KOPT-K1 (cell line): ENCODE results near the gene REEP3.
"Not testable (repeated sequence)": the region's sequence is repeated elsewhere in the genome, so short reads cannot be mapped to it uniquely, and the experiment has no call there.

ENCODE experiments used
- H3K27ac ChIP-seq: fragments of 200-600 bp; sonication (generic); 2 replicates; pipeline ENCODE4 v1.5.1; 2016; ENCODE audit warnings: antibody characterized with exemption, mild to moderate bottlenecking, low read depth, low read length; ENCODE audit not compliant: poor library complexity, severe bottlenecking
- H3K36me3 ChIP-seq: fragments of 200-600 bp; sonication (generic); 2 replicates; pipeline ENCODE4 v1.5.1; 2017; ENCODE audit warnings: antibody characterized with exemption, mild to moderate bottlenecking, low read length, moderate library complexity; ENCODE audit not compliant: insufficient read depth
- H3K9me3 ChIP-seq: fragments of 200-600 bp; sonication (generic); 2 replicates; pipeline ENCODE4 v1.5.1; 2017; ENCODE audit warnings: antibody characterized with exemption, low read length, mild to moderate bottlenecking; ENCODE audit not compliant: insufficient read depth, poor library complexity, severe bottlenecking

The REEP3 gene, protein sequence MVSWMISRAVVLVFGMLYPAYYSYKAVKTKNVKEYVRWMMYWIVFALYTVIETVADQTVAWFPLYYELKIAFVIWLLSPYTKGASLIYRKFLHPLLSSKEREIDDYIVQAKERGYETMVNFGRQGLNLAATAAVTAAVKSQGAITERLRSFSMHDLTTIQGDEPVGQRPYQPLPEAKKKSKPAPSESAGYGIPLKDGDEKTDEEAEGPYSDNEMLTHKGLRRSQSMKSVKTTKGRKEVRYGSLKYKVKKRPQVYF

DNA sequence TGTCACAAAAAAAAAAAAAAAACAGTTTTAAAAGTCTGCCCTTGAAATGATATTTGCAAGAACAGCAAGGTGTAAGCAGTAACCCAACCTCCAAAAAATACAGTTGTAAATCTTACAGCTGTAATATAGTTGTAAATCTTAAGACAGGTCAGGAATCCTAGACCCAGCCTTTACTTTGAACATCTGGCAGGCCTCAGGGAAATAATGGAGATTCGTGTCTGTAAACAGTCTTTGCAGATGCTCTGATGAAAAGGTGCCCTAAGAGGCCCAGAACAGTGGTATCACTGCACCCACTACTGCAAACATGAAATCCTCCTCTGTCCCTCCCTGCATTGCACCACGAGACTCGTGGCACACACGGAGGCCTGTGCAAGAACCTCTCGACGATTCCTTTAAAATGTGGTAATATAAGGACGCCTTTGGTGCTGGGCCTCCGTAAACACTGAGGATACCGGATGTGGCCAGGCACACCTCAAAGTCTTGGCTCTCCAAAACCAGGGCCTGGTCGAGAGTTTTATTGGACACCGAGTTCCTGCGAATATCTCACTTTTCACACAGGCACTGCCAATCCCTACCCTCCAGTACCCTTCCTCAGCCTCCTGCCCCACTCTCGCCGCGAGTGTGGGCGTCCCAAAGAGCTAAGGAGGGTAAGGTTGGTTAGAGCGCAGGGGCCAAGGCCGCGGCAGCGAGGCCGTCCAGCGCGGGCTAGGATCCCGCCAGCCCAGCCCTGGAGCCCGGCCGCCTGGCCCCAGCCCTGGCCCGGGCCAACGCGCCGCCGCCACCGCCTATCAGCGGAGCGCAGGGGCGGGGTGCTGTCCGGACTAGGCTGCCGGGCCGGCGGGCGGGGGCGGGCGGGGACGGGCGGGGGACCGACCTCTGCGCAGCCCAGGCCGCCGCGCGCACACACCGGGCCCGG, at the start of gene REEP3:
TSS of gene REEP3 (plus strand) at position 902 of the 916 bp plus-strand sequence. CDS start 145 bp downstream, outside the sequence.
- H3K9me3 ChIP-seq, result no peaks in the 10 kb centered on the region
- H3K27ac ChIP-seq, result peak within 1 kb of the TSS; percentile 93
- no peaks in the 10 kb centered on the region for H3K36me3 ChIP-seq

DNA sequence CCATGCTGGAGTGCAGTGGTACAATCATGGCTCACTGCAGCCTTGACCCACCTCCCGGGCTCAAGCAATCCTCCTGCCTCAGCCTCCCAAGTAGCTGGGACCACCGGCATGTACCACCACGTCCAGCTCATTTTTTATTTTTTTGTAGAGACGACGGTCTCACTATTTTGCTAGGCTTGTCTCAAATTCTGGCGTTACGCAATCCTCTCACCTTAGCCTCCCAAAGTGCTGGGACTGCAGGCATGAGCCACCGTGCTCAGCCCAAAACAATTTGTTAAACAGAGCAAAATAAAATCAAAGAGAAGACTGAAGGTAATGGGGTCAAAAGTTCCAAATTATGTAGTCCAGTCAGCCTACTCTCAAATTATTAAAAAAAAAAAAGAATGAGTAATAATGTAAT, 46.7 kb upstream of the REEP3 start:
- no peaks in the 10 kb centered on the region for H3K9me3 ChIP-seq
- H3K36me3 ChIP-seq, result no peaks in the 10 kb centered on the region; the same call in 1 of the 2 replicates
- H3K27ac ChIP-seq, result no peak overlapping the region

DNA sequence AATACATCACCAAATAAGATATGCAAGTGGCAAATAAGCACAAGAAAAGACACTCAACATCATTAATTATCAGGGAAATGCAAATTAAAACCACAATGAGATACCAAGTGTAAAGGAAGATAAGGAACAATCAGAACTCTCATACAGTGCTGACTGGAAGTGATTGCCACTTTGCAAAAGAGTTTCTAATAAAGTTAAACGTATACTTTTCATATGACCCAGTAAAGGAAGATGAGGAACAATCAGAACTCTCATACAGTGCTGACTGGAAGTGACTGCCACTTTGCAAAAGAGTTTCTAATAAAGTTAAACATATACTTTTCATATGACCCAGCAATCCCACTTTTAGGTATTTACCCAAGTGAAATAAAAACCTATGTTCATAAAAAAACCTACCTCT, 43.3 kb upstream of the REEP3 start:
- Histone ChIP-seq H3K27ac (no peak overlapping the region), H3K9me3 (no peaks in the 10 kb centered on the region), H3K36me3 (no peaks in the 10 kb centered on the region; the same call in 1 of the 2 replicates)

DNA sequence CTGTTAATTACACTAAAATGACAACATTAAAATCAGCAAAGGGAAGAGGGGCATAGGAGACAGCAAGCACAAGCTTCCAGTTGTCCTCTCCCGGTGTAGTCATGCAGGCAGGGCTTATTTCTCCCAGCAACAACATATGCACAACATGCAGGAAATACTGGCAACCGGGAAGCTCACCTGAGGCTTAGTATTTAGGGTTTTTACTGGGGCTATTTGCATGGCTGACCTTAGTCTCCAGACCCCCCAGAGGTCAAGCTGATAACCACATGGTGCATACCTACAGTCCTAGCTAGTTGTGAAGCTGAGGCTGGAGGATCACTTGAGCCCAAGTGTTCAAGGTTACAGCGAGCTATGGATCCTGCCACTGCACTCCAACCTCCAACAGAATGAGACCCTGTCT, 42.6 kb upstream of the REEP3 start:
- H3K9me3 ChIP-seq, result no peaks in the 10 kb centered on the region
- no peaks in the 10 kb centered on the region; the same call in 1 of the 2 replicates for H3K36me3 ChIP-seq
- H3K27ac ChIP-seq, result no peak overlapping the region

DNA sequence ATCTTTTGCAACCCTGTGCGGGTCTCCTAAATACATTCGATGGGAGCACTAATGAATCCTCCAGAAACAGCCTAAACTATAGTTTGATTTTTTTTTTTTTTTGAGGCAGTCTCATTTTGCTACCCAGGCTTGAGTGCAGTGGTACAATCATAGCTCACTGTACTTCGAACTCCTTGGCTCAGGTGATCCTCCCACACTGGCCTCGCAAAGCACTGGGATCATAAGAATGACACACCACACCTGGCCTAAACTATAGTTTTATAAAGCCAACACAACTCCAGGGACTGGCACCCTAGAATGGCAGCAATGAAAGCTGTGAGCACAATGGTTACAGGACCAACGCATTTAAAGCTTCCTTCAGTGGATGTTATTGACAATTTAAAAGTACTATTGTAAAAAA, 41.0 kb upstream of the REEP3 start:
- Histone ChIP-seq H3K36me3 (no peaks in the 10 kb centered on the region; the same call in 1 of the 2 replicates), H3K27ac (no peak overlapping the region), H3K9me3 (no peaks in the 10 kb centered on the region)

DNA sequence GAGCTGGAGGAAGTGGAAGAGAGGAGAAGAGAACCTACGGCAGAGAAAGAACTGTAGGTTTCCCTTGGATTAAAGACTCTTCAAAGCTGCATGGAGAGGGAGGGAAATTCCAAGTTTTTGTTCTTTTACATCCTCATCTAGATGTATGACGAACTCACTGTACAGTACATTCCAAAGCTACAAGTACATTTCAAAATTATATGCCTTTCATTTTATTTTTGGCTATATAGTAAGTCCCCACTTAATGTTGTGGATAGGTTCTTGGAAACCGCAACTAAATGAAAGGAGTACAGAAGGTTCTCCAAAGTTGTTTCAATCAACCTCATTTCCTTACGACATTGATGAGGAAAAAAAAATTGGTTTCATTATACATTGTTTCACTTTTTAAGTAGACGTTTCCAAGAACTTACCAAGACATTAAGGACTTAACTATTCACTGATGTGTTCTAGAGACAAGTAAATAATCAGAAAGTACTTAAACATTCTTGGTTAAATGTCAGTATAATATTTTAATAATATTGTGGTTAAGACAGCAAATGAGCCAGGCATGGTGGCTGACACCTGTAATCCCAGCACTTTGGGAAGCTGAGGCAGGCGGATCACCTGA, 39.3 kb upstream of the REEP3 start:
- no peaks in the 10 kb centered on the region for H3K36me3 ChIP-seq
- H3K27ac ChIP-seq, result no peak overlapping the region
- H3K9me3 ChIP-seq, result no peaks in the 10 kb centered on the region

DNA sequence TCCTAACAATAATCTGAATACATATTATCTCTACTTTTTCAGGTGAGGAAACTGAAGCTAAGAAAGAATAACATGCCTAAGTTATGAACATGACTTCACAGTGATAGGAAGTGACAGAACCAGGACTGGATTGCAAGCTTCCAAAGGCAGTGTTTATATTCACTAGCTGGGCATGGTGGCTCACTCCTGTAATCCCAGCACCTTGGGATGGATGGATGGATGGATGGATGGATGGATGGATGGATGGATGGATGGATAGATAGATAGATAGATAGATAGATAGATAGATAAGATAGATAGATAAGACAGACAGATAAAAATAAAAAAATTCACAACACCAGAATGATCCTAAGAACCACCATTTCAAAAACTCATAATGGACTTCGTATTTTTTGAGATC, 37.2 kb upstream of the REEP3 start:
- Histone ChIP-seq H3K9me3 (no peaks in the 10 kb centered on the region), H3K36me3 (no peaks in the 10 kb centered on the region), H3K27ac (no peak overlapping the region)

DNA sequence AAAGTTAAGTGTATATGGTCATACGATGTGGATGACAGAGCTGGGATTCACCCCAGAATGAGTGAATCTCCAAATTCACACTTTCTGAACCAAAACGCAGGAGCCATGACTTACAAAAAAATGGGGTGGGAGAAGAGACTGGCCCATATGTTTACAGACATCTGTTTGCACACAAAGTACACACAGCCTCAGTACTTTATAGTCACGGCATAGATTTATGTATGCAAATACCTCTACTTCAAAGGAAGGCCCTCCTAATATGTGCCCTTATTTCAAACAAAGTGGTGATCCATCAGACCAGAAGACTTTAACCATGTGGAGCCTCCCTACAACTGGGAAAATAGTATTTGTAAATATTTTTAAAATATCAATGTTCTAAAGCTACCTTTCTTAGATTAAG, 33.2 kb upstream of the REEP3 start:
- H3K36me3 ChIP-seq, result no peaks in the 10 kb centered on the region; the same call in 1 of the 2 replicates
- no peaks in the 10 kb centered on the region for H3K9me3 ChIP-seq
- no peak overlapping the region for H3K27ac ChIP-seq

DNA sequence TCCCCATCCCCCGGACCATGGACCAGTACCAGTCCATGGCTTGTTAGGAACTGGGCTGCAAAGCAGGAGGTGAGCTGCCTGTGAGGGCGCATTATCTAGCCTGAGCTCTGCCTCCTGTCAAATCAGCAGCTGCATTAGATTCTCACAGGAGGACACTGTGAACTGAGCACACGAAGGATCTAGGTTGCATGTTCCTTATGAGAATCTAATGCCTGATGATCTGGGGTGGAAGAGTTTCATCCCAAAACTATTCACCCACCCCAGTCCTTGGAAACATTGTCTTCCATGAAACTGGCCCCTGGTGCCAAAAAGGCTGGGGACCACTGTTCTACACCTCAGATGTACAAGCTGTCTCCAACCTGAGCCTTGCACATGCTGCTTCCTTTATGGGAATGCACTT, 31.4 kb upstream of the REEP3 start:
- Histone ChIP-seq H3K27ac (no peak overlapping the region), H3K9me3 (no peaks in the 10 kb centered on the region), H3K36me3 (no peaks in the 10 kb centered on the region; the same call in 1 of the 2 replicates)

DNA sequence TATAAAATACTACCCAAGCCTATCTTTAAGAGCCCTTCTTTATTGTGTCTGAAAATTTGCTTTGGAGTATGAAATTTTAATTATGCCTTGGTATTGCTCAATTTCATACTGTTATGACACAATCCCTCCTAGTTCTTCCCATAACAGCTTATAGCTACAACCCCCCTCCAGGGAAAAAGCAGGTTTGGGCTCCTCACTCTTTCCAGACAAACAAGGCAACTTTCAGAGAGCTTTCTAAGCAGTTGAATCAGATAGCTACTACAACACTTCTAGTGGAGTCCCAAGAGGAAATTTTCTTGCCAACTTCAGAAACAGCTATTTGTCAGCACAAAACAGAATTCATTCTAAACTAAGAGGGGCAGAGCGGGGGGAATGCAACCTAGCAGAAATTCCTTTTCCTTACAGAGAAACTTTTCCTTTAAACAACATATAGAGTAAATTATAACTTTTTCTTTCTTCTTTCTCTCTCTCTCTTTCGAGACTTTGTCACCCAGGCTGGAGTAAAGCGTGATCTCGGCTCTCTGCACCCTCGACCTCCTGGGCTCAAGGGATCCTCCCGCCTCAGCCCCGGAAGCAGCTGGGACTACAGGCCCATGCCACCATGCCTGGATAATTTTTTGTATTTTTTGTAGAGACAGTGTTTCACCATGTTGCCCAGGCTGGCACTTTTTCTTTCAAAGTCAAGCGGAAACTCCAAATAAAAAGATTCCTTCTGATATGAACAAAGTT, 29.4 kb upstream of the REEP3 start:
- Histone ChIP-seq H3K36me3 (peaks cover 4% of the 10 kb centered on the region; the same call in 1 of the 2 replicates), H3K9me3 (no peaks in the 10 kb centered on the region), H3K27ac (no peak overlapping the region)

DNA sequence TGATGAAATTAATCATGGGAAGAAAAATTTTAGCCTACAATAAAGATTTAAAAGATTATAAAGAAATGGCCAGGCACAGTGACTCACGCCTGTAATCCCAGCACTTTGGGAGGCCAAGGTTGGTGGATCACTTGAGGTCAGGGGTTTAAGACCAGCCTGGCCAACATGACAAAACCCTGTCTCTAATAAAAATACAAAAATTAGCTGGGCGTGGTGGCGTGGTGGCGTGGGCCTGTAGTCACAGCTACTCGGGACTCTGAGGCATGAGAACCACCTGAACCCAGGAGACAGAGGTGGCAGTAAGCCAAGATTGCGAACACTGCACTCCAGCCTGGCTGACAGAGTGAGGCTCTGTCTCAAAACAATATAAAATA, 28.9 kb upstream of the REEP3 start:
- H3K27ac ChIP-seq, H3K36me3 ChIP-seq, H3K9me3 ChIP-seq: not testable (repeated sequence)

DNA sequence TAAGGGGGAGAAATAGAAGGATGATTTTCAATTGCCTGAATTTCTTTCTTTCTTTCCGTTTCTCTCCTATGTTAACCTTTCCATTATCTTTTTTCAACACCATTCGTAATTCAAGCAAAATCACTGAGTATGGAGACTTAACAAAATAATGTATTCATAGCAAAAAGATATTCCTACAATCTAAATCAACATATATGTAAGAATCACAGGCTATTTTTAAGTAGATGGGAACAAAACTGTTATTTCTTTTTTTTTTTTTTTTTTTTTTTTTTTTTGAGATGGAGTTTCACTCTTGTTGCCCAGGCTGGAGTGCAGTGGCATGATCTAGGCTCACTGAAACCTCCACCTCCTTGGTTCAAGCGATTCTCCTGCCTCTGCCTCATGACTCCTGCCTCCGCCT, 28.2 kb upstream of the REEP3 start:
- H3K36me3 ChIP-seq, result peaks cover 4% of the 10 kb centered on the region; the same call in 1 of the 2 replicates
- no peak overlapping the region for H3K27ac ChIP-seq
- no peaks in the 10 kb centered on the region for H3K9me3 ChIP-seq

DNA sequence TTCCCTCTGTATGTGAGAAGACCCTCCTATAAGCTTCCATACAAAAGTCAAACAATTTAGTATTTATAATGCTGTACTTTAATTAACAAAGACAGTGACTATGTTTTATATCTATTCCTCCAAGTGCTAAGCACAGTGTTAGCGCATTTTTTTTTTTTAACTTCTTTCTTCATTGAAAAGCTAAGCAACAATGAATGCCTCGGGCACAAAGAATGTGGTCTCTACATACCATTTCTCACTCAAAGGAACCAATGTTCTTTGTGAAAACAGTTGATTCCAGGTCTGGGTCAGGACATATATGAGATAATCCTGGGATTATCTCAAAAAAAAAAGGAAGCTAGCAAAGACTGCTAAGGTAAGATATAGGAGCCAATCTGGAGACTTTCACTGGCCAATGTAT, 26.2 kb upstream of the REEP3 start:
- no peaks in the 10 kb centered on the region for H3K9me3 ChIP-seq
- no peak overlapping the region for H3K27ac ChIP-seq
- H3K36me3 ChIP-seq, result peaks cover 4% of the 10 kb centered on the region; the same call in 1 of the 2 replicates

DNA sequence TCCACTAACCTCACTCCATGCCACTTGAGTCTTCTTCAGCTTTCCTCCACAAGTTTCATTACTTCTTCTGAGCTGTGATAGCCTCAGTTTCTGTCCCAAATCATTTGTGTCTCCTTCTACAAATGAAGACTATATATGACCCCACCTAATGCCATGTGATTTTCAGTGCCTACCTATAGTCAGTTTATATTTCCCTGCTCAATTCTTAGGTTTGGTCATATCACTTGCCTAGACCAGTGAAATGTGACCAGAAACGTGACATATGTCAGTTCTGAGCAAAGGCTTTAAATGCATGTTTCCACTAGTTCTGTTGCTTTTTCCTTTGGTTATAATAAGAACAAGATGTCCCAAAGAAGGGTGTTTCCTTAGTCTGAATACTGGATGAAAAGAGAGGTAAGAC, 24.6 kb upstream of the REEP3 start:
- Histone ChIP-seq H3K9me3 (no peaks in the 10 kb centered on the region), H3K27ac (no peak overlapping the region), H3K36me3 (0 out of 2 replicates have a peak, but pooled peaks cover 4% of the 10 kb centered on the region)

DNA sequence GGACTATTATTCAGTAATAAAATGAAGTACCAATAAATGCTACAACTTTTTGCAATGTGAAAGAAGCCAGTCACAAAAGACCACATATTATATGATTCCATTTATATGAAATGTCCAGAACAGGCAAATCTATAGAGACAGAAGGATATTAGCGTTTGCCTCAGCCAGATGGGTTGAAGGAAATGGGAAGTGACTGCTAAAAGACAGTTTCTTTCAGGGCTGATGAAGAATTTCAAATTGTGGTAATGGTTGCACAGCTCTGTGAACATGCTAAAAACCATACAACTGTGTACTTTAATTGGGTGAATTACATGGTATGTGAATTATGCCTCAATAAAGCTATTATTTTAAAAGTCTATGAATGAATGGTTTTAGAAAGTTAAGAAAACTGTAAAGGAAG, 23.9 kb upstream of the REEP3 start:
- Histone ChIP-seq H3K27ac (no peak overlapping the region), H3K9me3 (no peaks in the 10 kb centered on the region)

More for the DNA sequence above, 23.9 kb upstream of the REEP3 start:
- 0 out of 2 replicates have a peak, but pooled peaks cover 4% of the 10 kb centered on the region for H3K36me3 ChIP-seq
